GM23248 (cell line): ENCODE results near the gene TEX101. TPM values are rescaled to one million over a fixed set of nuclear protein-coding genes. Genes with fewer than 3 reads are reported as not detected.

Experiments
- DNase-seq: peaks from one replicate; pipeline ENCODE4 v3.0.0-alpha.2; 2015
- H2AFZ ChIP-seq: fragments of 200-600 bp; sonication (generic); 2 replicates; pipeline ENCODE4 v1.6.1; 2016; ENCODE audit warnings: antibody characterized with exemption
- H3F3A ChIP-seq: fragments of 200-600 bp; sonication (generic); 2 replicates; pipeline ENCODE4 v1.6.1; 2016; ENCODE audit warnings: mild to moderate bottlenecking, antibody characterized with exemption, mixed run types; ENCODE audit not compliant: insufficient read depth
- H3K27ac ChIP-seq: fragments of 200-600 bp; sonication (generic); 2 replicates; pipeline ENCODE4 v1.5.1; 2016; ENCODE audit warnings: mild to moderate bottlenecking
- H3K27me3 ChIP-seq: fragments of 200-600 bp; sonication (generic); replicated peaks from 2 replicates; pipeline ENCODE4 v1.6.1; 2016; ENCODE audit warnings: mild to moderate bottlenecking; ENCODE audit not compliant: insufficient read depth
- H3K36me3 ChIP-seq: fragments of 200-600 bp; sonication (generic); 2 replicates; pipeline ENCODE4 v1.6.1; 2016; ENCODE audit warnings: low read depth, mild to moderate bottlenecking
- H3K4me1 ChIP-seq: fragments of 200-600 bp; sonication (generic); 2 replicates; pipeline ENCODE4 v1.6.1; 2016; ENCODE audit warnings: mild to moderate bottlenecking; ENCODE audit not compliant: insufficient read depth
- H3K4me2 ChIP-seq: fragments of 200-600 bp; sonication (generic); one replicate; pipeline ENCODE4 v1.6.1; 2016; ENCODE audit warnings: mild to moderate bottlenecking; ENCODE audit not compliant: unreplicated experiment
- H3K4me3 ChIP-seq: fragments of 200-600 bp; sonication (generic); 2 replicates; pipeline ENCODE4 v1.5.1; 2016; ENCODE audit warnings: mild to moderate bottlenecking
- H3K79me2 ChIP-seq: fragments of 200-600 bp; sonication (generic); 2 replicates; pipeline ENCODE4 v1.6.1; 2016; ENCODE audit warnings: mild to moderate bottlenecking; ENCODE audit not compliant: insufficient read depth
- H3K9ac ChIP-seq: fragments of 200-600 bp; sonication (generic); 2 replicates; pipeline ENCODE4 v1.6.1; 2016; ENCODE audit warnings: mild to moderate bottlenecking
- H3K9me2 ChIP-seq: fragments of 200-600 bp; sonication (generic); 2 replicates; pipeline ENCODE4 v1.6.1; 2016; ENCODE audit warnings: mixed run types, mild to moderate bottlenecking, moderate library complexity; ENCODE audit not compliant: insufficient read depth
- H3K9me3 ChIP-seq: fragments of 200-600 bp; sonication (generic); one replicate; pipeline ENCODE4 v1.6.1; 2017; ENCODE audit warnings: low read depth
- H4K20me1 ChIP-seq: fragments of 200-600 bp; sonication (generic); 2 replicates; pipeline ENCODE4 v1.6.0; 2016; ENCODE audit not compliant: insufficient read depth
- EZH2 ChIP-seq: fragments of 200-600 bp; sonication (generic); IDR thresholded peaks from 2 replicates; pipeline ENCODE4 v1.6.1; 2018; ENCODE audit warnings: antibody characterized with exemption, mild to moderate bottlenecking; ENCODE audit not compliant: insufficient read depth, poor library complexity, severe bottlenecking
- EZH2phosphoT487 ChIP-seq: fragments of 200-600 bp; sonication (generic); IDR thresholded peaks from 2 replicates; pipeline ENCODE4 v1.6.1; 2018; ENCODE audit warnings: antibody characterized with exemption, moderate library complexity, mild to moderate bottlenecking, low read depth; ENCODE audit not compliant: insufficient read depth
- WGBS, 2 experiments: methylation state at CpG; one replicate each; pipeline ENCODE4 v1.1.6; 2015 to 2017; ENCODE audit warnings: low lambda C conversion rate in 2 of 2, low coverage in 1 of 2; ENCODE audit errors: missing lambda C conversion rate in 2 of 2; 5-methylcytosine and 5-hydroxymethylcytosine counted together
- in situ Hi-C: fragments of 300-500 bp; cut with MboI; formaldehyde crosslinking; loops from 2 replicates; pipeline ENCODE4 v1.15.0; 2020
- polyA plus RNA-seq: library from polyadenylated mRNA; unstranded; fragments of >200 nt; fragmentation: Nextera tagmentation; extraction: Ambion mirVana; gene quantifications from 2 replicates; pipeline ENCODE4 v1.2.1, GENCODE V29; 2016
- total RNA-seq: library from RNA; depleted of rRNA; stranded (reverse); fragments of >200 nt; shearing (Covaris generic); gene quantifications from 2 replicates; pipeline ENCODE4 v1.2.3, GENCODE V29; 2014

TEX101 gene
- total and polyA plus RNA-seq, 2 experiments from 2014 or later = not detected

DNA sequence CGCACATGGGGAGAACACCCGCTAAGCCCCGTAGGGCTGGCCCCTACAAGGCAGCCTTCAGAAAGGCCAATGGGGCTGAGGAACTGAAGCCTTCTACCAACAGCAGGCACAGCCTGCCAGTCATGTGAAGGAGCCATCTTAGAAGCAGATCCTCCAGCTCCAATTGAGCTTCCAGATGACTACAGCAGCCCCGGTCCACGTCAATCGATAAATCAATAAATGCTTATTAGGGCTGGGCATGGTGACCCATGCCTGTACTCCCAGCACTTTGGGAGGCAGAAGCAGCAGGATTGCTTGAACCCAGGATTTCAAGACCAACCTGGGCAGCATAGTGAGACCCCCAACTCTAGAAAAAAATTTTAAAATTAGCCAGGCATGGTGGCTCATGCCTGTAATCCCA is 23.0 kb downstream of the TEX101 start:
- no peak for DNase-seq
- no peaks in the 10 kb centered on the region for H3K36me3 ChIP-seq
- H2AFZ ChIP-seq = no peak overlapping the region
- no peaks in the 10 kb centered on the region for H3K9me2 ChIP-seq
- H3K4me1 ChIP-seq = peaks cover 9% of the 10 kb centered on the region
- TF ChIP-seq EZH2 (no peak), EZH2phosphoT487 (no peak)
- no peak overlapping the region for H3K27ac ChIP-seq
- in situ Hi-C loops = no loop called here
- H3K9me3 ChIP-seq = no peaks in the 10 kb centered on the region
- H4K20me1 ChIP-seq = no peaks in the 10 kb centered on the region
- H3K27me3 ChIP-seq = no peaks in the 10 kb centered on the region
- no peak overlapping the region for H3K9ac ChIP-seq
- WGBS, 2 experiments = 86 to 92% methylated on average over 6 of the region's 6 CpGs
- H3K4me3 ChIP-seq = no peak overlapping the region
- no peaks in the 10 kb centered on the region for H3K79me2 ChIP-seq
- H3F3A ChIP-seq = peaks cover 24% of the 10 kb centered on the region
- no peak overlapping the region for H3K4me2 ChIP-seq

DNA sequence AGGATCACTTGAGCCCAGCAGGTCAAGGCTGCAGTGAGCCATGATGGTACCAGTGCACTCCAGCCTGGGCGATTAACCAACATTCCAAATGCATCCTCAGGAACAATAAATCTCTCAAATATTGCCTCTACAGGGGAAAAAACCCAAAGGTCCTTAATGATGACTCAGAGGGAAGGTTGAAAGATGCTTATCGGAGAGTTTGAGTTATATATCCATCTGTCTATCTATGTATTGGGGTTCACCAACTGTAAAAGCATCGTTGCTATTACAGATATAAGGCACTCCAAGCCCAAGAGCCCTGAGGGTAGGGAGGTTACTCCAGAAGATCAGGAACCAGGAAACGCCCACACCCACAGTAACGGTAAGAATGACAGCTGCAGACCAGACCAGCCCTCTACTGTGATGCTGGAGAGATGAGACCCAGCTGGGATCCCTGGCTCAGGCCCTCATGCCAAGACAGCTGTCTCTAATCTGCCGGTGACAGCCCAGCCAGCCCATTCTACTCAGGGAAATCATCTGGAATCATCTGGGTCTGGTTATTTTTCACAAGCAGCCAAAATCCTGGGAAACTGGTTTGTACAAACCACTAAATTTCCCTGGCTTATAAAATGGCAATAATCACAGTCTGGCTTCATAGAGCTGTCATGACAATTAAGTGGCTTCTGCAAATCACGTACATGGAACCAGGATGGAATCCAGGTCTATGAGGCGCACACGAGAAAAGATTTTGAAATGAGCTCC is 23.8 kb downstream of the TEX101 start:
- Histone ChIP-seq H3K9me2 (no peaks in the 10 kb centered on the region), H3K27ac (peak overlapping the region; percentile 78), H3K4me3 (no peak overlapping the region), H3K27me3 (no peaks in the 10 kb centered on the region), H3K9ac (peak overlapping the region; percentile 25; the same call in 1 of the 2 replicates), H3K9me3 (no peaks in the 10 kb centered on the region), H3K4me1 (peaks cover 9% of the 10 kb centered on the region), H3F3A (peaks cover 24% of the 10 kb centered on the region), H3K4me2 (peak overlapping the region; percentile 74), H4K20me1 (no peaks in the 10 kb centered on the region), H3K36me3 (no peaks in the 10 kb centered on the region), H3K79me2 (no peaks in the 10 kb centered on the region), H2AFZ (no peak overlapping the region)
- in situ Hi-C loops = no loop called here
- WGBS, 2 experiments = 1 to 3% methylated on average over 9 of the region's 9 CpGs
- DNase-seq = peak; percentile 86
- TF ChIP-seq EZH2 (no peak), EZH2phosphoT487 (peak; percentile 79; the same call in 1 of the 2 replicates)

DNA sequence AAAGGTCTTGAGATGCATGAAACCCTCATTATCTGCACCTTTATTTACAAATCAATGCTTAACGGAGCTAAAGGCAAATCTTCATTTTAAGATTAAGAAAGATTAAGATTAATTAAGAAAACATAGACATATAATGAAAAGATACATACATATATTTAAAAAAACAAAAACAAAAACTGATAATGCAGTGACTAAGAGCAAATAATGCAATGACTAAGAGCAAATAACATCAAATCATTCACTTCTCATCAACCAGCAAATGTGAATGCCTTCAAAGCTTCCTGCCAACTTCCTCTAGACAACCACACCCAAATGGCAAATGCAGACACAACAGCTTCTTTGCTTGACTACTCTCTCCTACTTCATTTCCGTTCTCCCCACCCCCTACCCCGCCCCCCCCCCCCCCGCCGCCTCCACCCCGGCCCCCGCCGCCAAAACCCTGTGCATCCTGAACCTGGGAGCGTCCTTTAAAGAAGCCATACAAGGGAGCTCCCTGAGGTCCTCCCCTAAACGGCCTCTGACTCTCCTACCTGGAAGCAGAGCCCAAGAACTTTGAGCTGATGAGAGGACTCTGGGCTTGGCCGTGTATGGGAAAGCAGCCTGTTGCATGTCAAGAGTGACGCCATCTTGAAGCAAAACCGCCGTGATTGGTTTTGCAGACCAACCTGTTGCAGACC is 24.5 kb downstream of the TEX101 start:
- Histone ChIP-seq H3K9ac (peak overlapping the region; percentile 25; the same call in 1 of the 2 replicates), H3K27ac (peak overlapping the region; percentile 78), H3K36me3 (no peaks in the 10 kb centered on the region), H3K4me3 (no peak overlapping the region), H3K27me3 (no peaks in the 10 kb centered on the region), H3K4me1 (peaks cover 9% of the 10 kb centered on the region), H4K20me1 (no peaks in the 10 kb centered on the region), H3K4me2 (peak overlapping the region; percentile 74), H3F3A (peaks cover 24% of the 10 kb centered on the region), H3K9me3 (no peaks in the 10 kb centered on the region), H3K79me2 (no peaks in the 10 kb centered on the region), H3K9me2 (no peaks in the 10 kb centered on the region), H2AFZ (no peak overlapping the region)
- TF ChIP-seq EZH2phosphoT487 (no peak; the same call in 1 of the 2 replicates), EZH2 (no peak)
- in situ Hi-C loops = no loop called here
- WGBS, 2 experiments = 16 to 27% methylated on average over 8 to 14 of the region's 14 CpGs
- peak; percentile 91 for DNase-seq

DNA sequence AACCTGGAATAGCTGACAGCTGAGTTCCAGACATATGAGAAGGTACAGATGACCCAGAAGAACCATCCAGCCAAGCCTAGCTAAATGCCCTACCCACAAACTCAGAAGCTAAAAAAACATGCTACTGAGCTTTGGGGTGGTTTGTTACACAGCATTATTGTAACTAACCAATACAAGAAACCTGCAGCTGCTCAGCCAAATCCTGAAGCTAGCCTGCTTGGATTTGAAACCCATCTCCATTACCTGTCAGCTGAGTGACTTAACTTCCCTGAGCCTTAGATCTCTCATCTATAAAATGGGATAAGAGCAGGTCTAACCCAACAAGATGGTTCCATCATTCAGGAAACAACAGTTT is 25.0 kb downstream of the TEX101 start:
- Histone ChIP-seq H2AFZ (no peak overlapping the region), H3K4me1 (peaks cover 9% of the 10 kb centered on the region), H3K4me3 (no peak overlapping the region), H3K27ac (peak overlapping the region; percentile 12; the same call in 1 of the 2 replicates), H3K9me2 (no peaks in the 10 kb centered on the region), H3K79me2 (no peaks in the 10 kb centered on the region), H3F3A (peaks cover 24% of the 10 kb centered on the region), H3K9ac (no peak overlapping the region), H4K20me1 (no peaks in the 10 kb centered on the region), H3K4me2 (no peak overlapping the region), H3K9me3 (no peaks in the 10 kb centered on the region), H3K27me3 (no peaks in the 10 kb centered on the region), H3K36me3 (no peaks in the 10 kb centered on the region)
- in situ Hi-C loops = no loop called here
- TF ChIP-seq EZH2 (no peak), EZH2phosphoT487 (no peak)
- no peak for DNase-seq
